Measurements from ENCODE around the gene LRRC74A.
A peak's percentile ranks its signal among the peaks of the same experiment; 100 is the strongest.
"Not testable (repeated sequence)": the region's sequence is repeated elsewhere in the genome, so short reads cannot be mapped to it uniquely, and the experiment has no call there.

The LRRC74A gene

DNA sequence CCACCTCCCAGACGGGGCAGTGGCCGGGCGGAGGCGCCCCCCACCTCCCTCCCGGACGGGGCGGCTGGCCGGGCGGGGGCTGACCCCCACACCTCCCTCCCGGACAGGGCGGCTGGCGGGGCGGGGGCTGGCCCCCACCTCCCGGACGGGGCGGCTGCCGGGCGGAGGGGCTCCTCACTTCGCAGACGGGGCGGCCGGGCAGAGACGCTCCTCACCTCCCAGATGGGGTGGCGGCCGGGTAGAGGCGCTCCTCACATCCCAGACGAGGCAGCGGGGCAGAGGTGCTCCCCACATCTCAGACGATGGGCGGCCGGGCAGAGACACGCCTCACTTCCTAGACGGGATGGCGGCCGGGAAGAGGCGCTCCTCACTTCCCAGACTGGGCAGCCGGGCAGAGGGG, 71.8 kb downstream of the LRRC74A start:
- not testable (repeated sequence) for DNase-seq

DNA sequence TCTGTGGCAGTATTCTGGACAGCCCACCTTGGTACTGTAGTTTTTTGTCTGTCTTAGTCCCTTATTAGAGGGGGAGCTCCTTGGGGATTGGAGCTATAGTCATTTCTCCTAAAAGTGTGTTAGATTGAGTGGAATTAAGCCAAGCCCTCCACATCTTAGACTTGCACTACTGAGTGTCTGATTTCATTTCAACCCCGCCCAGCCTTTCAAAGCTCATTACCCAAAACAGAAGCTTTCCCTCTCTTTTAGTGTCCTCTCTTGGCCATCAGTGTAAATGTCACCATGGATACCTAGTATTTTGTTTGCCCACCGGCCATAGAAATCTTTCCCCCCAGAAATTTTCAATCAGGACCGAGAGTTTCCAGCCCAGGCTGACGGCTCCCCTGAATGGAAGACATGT, 74.5 kb downstream of the LRRC74A start:
- no peak for DNase-seq

DNA sequence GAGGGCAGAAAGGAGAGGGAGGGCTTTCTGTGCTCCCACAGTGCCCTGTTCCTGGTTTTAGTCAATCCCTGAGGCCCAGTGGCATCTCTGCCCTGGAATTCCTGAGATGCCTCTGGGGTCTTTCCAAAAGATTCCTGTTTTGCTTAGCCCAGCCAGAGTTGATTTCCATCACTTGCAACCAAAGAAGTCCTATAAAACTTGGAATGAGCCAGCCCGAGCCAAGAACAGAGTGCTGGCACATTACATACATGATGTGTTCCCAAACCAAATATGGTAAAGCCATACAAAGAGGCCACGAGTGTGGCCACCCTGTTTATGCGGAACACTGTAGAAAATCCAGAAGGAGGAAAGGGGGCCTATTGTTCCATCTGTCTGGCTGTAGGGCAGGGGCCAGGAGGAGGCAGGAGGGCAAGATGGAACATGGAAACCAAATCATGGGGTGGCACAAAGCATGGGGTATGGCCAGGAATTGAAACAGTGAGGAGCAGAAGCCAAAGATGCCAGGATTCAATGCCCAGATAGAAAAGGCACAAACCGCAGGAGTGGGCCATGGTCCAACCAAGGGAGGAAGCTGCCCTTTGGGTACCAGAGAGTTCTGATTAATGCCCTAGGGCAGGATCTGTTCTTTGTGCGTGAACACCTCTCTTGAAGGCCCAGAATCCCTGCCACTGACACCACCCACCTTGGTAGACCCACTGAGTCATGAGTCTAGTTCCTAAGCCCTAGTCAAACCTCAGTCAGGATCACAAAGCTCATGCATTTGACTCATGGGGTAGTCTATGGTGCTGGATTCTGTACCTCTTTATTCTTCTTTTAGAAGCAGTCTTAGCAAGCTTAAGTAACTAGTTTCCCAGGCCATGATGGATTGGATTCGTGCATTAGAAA, 75.2 kb downstream of the LRRC74A start:
- DNase-seq = no peak

DNA sequence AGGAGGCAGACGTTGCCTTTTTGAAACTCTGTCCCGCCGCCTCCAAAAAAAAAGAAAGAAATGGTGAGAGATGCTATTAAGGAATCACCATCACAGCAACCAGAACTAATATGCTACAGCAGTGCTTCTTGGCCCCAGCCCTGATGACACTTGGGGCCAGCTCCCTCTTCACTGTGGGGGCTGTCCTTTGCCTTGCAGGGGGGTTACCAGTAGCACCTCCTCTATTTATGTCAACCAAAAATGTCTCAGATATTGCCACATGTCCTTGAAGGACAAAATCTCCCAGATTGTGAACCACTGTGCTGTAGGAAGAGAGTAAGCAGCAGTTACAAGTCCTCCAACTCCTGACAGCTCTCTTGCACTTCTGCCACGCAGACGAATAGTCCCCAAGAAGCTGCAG, 76.4 kb downstream of the LRRC74A start:
- no peak for DNase-seq

DNA sequence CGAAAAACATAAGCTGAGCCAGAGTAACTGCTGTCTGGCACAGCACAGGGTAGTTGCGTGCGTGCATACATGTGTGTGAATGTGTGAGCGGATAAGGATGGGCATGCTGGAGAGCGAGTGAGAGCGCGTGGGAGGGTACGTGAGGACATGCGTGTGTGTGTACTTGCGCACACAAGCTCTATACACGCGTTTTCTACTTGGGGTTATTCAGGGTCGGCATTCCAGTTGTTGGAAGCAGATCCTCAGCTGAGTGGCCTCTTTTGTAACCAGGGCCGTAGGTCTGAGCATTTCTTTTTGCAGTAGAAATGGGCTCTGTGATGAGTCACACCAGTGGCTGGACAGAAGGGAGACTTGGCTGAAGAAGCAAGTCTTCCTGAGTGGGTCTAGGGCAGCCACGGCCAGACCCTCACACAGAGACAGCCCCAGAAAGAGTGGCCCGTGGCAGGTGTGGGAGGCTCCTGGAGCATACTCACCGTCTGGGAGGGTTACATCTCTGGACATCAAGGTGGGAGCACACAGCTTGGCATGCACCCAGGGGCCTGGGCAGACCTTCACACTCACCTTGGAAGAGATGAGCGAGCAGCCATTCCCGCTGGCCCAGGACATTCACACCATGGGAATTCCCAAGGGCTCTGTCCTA, 78.0 kb downstream of the LRRC74A start:
- DNase-seq = no peak

DNA sequence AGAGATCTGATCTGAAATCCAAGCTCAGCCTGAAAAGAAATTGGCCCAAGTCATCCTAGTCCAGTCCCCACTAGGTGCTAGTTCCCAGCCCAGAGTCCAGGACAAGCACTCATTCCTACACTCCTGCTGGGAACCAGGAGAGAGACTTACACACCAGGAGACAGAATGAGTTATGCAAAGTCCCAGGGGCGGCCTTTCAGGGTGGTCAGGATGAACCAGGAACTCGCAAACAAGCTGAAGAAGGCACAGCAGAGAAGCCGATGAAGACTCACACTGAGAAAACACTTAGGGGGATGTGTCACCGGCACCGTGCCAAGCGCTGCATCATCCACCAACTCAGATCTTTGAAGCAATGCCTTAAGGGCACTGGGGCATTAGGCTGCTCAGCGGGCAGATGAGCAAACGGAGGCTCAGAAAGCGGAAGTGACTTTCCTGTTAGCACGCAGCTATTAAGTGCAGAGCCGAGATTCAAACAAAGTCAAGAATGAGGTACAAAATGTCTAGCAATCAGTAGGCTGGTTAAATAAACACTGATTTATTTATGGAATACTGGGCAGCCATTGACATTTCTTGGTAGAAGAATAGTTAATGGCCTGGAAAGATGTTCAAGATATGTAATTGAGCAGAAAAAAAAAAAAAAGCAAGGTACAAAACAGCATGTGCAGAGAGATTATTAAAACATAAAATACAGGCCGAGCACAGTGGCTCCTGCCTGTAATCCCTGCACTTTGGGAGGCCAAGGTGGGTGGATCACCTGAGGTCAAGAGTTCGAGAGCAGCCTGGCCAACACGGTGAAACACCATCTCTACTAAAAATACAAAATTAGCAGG, 78.7 kb downstream of the LRRC74A start:
- peak; percentile 90 for DNase-seq

DNA sequence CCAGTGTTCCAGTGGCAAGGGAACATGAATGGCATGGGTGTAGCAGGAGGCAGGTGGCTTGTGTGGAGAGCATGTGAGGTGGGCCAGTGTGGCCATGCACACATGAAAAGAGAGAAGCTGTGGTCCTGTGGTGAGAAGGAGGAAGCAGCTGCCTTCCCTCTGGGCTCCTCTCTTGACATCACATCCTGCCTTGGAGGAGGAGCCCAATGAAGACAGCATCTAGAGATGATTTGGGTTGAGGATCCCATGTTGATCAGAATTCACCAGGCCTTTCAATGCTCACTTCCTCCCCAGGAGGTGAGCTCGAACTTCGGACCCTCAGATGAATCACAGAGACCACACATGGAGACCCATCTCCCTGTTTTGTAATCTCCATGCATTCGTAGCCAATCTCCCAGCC, 82.6 kb downstream of the LRRC74A start:
- peak; percentile 37 for DNase-seq

DNA sequence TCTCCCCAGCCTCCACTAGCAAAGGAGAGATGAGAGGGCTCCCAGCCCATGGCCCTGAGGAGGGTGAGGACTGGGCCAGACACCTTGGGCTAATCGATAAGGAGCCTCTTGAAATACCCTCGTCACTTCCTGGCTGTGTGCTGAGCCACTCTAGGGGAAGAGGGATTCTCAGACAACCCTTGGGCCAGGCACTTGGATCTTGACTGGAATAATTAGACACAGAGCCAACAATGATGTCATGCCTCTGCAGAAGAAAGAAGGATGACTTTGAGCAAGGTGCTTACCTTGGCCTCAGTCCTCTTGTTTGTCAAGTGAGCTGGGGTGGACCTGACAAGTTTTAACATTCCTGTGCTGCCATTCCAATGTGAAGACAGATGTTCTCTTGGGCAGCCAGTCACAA, 83.1 kb downstream of the LRRC74A start:
- DNase-seq = no peak

DNA sequence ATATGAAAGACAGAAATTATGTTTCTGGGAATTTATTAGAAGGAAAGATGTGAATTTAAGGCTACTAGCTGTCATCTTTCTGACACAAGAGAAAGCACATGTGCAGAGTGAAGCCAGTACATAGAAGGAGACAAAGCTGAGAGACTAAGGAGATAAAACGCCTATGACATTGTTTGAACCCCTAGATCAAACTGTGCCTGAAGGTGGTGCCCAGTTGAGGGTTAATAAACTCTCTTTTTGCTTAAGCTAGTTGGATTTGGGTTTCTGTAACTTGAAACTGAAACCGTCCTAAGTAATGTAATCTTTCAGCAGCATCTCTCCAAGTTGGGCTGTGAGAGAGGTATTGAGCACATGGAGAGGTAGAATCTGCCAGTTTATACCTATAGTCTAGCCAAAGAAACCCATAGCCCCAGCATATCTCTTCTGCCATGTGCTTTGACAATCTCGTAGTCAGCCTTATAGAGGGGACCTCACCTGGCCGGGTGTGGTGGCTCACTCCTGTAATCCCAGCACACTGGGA, 84.2 kb downstream of the LRRC74A start:
- no peak for DNase-seq

DNA sequence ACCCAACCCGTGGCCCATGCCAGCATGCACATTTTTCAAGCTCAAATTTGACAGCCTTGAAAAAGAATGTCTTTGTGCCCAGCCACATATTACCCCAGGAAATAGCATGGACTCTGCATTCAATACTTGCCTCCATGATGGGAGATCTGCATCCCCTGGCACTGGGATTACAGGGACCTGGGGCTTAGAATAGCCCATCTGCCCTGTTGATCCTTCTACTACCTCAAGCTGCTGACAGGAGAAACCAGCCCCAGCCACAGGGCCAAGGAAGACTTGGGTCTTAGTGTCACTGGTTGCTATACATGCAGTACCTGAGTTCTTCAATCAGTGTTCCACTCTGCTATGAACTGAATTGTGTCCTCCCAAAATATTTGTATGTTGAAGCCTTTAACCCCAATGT, 85.3 kb downstream of the LRRC74A start:
- DNase-seq = no peak

DNA sequence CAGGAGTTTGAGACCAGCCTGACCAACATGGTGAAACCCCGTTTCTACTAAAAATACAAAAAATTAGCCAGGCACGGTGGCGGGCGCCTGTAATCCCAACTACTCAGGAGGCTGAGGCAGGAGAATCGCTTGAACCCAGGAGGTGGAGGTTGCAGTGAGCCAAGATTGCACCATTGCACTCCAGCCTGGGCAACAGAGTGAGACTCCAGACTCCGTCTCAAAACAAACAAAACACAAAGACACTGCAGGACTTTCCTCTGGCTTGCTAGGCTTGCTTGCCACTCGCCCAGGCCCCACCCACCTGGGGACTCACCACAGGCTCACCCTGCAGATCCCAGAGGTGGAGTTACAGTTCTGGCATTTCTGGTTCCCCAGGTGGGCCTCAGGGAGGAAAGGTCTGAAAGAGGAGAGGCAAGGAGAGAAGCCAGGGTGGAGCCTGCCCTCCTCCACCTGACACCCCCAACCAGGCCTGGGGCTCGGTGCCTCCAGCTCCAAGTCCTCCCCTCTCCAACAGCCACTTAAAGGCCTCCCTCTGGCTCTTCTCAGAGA, 88.4 kb downstream of the LRRC74A start:
- not testable (repeated sequence) for DNase-seq

DNA sequence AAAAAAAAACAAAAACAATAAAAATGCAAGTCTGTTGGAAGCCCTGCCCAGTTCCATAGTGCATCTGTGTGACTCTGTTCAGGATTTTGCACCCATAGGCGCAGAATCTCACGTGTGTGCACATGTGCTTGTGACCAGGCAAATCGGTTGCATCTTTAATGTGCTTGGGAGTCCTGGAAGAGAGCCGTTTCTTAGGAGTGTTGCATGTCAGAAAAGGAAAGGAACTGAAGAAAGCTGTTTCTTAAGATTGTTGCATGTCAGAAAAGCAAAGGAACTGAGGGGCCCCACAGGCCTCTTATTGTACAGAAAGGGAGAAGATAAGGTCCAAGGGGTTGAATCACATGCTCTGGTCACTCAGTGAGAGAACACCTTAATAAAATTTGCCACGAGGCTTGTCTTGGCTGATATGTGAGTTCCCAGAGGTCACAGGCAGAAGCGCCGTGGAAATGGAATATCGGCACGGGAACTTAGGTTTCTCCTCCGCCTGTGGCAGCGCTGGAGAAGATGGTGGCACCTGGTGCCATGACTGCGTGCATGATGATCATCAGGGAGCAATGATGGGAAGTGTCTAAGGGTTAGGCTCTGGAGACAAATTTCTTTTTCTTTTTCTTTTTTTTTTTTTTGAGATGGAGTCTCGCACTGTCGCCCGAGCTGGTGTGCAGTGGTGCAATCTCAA, 90.0 kb downstream of the LRRC74A start:
- no peak for DNase-seq

DNA sequence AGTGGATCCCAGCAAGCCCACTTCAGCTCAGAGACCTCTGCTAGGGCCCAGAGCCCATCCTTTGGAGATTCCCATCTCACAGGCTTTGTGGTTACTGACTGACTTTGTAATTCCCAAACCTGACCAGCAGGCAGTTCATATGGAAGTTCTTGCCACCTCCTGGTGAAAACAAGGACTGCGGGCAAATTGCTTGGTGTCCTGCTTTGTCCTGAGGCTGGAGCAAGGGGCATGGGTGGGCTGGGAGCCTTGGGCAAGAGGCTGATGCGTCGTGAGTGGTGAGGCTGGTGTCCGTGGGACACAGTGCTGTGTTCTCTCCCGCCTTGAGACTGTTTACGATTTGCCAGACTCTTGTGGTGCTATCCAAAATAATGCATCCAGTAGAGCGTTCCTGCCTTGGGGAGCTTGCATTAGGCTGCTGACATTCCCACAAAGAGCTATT, 91.0 kb downstream of the LRRC74A start:
- peak; percentile 25 for DNase-seq

DNA sequence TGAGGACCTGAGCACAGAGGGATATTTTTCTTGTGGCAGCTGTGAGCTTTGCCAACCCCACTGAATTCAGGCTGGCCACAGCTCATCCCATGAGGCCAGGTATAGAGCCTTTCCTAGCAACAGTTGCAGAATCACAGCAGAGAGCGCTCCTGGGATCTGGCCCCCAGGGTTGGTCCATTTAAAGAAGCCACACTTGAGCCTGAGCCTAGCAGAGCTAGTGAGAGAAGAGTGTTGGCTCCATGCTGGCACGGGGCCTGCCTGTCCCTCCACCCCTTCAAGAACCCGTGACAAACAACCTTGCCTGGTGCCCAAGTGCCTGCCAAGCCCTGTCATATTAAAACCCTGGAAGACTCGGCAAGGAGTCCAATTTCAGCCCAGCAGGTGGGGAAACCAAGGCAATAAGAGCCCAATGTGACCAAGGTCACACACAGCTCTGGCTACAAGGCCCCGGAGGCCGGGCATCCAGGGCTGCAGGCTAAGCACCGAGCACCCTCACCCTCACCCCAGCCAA, 91.6 kb downstream of the LRRC74A start:
- DNase-seq = no peak

DNA sequence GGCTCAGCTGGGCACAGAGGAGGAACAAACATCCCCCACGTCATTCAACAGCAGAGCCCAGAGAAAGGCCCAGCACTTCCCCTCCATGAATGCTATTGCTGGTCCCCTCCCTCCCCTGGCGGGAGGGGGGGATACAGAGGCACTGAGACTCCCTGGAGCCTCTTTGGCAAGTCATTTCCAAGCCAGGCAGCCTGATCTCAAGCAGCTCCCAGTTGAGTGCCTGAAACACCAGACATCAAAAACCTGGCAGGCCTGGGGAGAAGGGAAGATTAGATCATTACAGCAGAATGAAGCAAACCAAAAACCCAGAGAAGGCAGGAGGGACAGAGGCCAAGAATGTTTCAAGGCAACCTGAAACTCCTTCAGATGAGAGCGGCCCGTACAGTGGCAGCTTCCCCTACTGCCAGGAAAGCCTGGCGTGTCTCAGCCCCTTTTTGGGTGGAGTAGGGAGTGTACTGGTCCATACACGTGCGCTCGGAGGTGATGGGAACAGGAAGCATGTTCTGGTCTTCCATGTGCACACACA, 92.1 kb downstream of the LRRC74A start:
- no peak for DNase-seq

DNA sequence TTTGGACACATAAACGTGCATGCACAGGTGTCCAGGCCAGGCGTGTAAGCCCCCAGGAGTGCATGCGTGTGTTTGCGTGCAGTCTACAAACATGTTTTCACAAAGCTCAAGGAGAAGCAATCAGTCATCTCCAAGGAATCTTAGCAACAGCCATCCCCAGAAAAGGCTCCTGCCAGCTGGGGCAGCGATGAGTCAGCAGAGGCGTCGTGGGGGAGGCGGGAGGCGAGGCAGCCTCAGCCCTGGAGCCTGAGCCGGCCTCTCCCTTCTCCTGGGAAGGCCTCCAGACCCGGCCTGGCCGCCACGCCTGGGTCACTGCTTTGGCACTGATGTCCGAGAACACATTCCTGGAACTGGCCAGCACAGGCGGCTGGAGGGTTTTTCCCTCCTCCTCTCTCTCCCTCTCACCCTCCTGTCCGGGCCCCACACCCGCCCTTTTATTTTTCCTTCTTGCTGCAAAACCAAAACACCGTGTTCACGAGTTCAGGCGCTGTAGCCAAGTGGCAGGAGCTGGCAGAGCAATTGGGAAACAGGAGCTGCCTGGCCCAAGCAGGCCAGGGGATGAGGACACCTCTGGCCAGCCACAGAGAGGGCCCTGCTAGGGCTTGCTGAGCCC, 92.7 kb downstream of the LRRC74A start:
- DNase-seq = peak; percentile 34

Measured in activated CD4-positive, alpha-beta T cell treated with anti-CD3 and anti-CD28 coated beads for 48 hours (primary cell).